ENCODE results near the gene CIAO3. TPM values are rescaled to one million over a fixed set of nuclear protein-coding genes. Genes with fewer than 3 reads are reported as not detected.

Gene CIAO3
- total RNA-seq, 1 experiment from 2014 or later = 50.9 TPM

- H3K27ac Mint-ChIP-seq = no peak overlapping the region
- H3K36me3 Mint-ChIP-seq = no peaks in the 10 kb centered on the region
- no peak overlapping the region for H3K4me3 Mint-ChIP-seq
- ChIA-PET CTCF (interaction anchor here (1.4 kb wide), 1 partner anchor 20 kb away, joined by 4 read pairs; no protein-coding TSS in a partner anchor), POLR2A (no interaction called here)
- no peaks in the 10 kb centered on the region for H3K27me3 Mint-ChIP-seq (ENCODE audit: low read depth)
- DNase-seq (ENCODE audit: low spot score) (no peak), ATAC-seq (no peak)
- no peaks in the 10 kb centered on the region for H3K9me3 Mint-ChIP-seq
- TF ChIP-seq ZNF416 (CRISPR knock-in tag; IDR thresholded peaks at IDR 0.05) (no peak), ZNF232 (CRISPR knock-in tag; IDR thresholded peaks at IDR 0.05) (no peak), PREB (CRISPR knock-in tag; IDR thresholded peaks at IDR 0.05; ENCODE audit: borderline replicate concordance) (no peak), SMAD3 (CRISPR knock-in tag; IDR thresholded peaks at IDR 0.05; ENCODE audit: borderline replicate concordance) (no peak), CREB1 (CRISPR knock-in tag; IDR thresholded peaks at IDR 0.05) (no peak), GABPB1 (CRISPR knock-in tag; IDR thresholded peaks at IDR 0.05) (no peak), ZBTB21 (CRISPR knock-in tag; IDR thresholded peaks at IDR 0.05; ENCODE audit: borderline replicate concordance) (no peak), CBFB (CRISPR knock-in tag; IDR thresholded peaks at IDR 0.05; ENCODE audit: low read depth) (no peak), ZSCAN18 (CRISPR knock-in tag; IDR thresholded peaks at IDR 0.05) (no peak), ESRRA (CRISPR knock-in tag; IDR thresholded peaks at IDR 0.05; ENCODE audit: borderline replicate concordance) (no peak), ZNF317 (CRISPR knock-in tag; IDR thresholded peaks at IDR 0.05; ENCODE audit: borderline replicate concordance, low read depth) (no peak), ZNF532 (CRISPR knock-in tag; IDR thresholded peaks at IDR 0.05; ENCODE audit: borderline replicate concordance) (no peak), JUN (CRISPR knock-in tag; IDR thresholded peaks at IDR 0.05) (no peak), CTCF (IDR thresholded peaks at IDR 0.05) (no peak), TP53 (CRISPR knock-in tag; IDR thresholded peaks at IDR 0.05) (no peak)
- TF ChIP-seq, protein P1, sequence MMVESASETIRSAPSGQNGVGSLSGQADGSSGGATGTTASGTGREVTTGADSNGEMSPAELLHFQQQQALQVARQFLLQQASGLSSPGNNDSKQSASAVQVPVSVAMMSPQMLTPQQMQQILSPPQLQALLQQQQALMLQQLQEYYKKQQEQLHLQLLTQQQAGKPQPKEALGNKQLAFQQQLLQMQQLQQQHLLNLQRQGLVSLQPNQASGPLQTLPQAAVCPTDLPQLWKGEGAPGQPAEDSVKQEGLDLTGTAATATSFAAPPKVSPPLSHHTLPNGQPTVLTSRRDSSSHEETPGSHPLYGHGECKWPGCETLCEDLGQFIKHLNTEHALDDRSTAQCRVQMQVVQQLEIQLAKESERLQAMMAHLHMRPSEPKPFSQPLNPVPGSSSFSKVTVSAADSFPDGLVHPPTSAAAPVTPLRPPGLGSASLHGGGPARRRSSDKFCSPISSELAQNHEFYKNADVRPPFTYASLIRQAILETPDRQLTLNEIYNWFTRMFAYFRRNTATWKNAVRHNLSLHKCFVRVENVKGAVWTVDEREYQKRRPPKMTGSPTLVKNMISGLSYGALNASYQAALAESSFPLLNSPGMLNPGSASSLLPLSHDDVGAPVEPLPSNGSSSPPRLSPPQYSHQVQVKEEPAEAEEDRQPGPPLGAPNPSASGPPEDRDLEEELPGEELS (CRISPR knock-in tag; IDR thresholded peaks at IDR 0.05) = no peak
- H3K4me1 Mint-ChIP-seq = no peaks in the 10 kb centered on the region
Measured at GRCh38 chr16:764184-764750, 23.5 kb upstream of the CIAO3 start.
